ENCODE measurements around the gene ZAP70.
A peak's percentile ranks its signal among the peaks of the same experiment; 100 is the strongest.

ZAP70 gene

GRCh38 chr2:97734061-97735051 lies 21.0 kb downstream of the ZAP70 start:
- DNase-seq (ENCODE audit: low spot score) = no peak

GRCh38 chr2:97735161-97735561 lies 21.8 kb downstream of the ZAP70 start:
- DNase-seq (ENCODE audit: low spot score) = no peak

GRCh38 chr2:97736185-97736584 lies 22.8 kb downstream of the ZAP70 start:
- no peak for DNase-seq (ENCODE audit: low spot score)

GRCh38 chr2:97736608-97737330 lies 23.4 kb downstream of the ZAP70 start:
- DNase-seq (ENCODE audit: low spot score) = no peak

- no peak for DNase-seq (ENCODE audit: low spot score)
These were observed 24.2 kb downstream of the ZAP70 start for GRCh38 chr2:97737421-97738178.

- no peak for DNase-seq (ENCODE audit: low spot score)
These were observed 25.0 kb downstream of the ZAP70 start for GRCh38 chr2:97738179-97739019.

- DNase-seq (ENCODE audit: low spot score) = no peak
These were observed 25.9 kb downstream of the ZAP70 start for GRCh38 chr2:97739020-97739892.

GRCh38 chr2:97739893-97740245 lies 26.5 kb downstream of the ZAP70 start:
- no peak for DNase-seq (ENCODE audit: low spot score)

- peak; percentile 49 for DNase-seq (ENCODE audit: low spot score)
These were observed 27.3 kb downstream of the ZAP70 start for GRCh38 chr2:97740590-97741182.

- DNase-seq (ENCODE audit: low spot score) = no peak
These were observed 27.9 kb downstream of the ZAP70 start for GRCh38 chr2:97741251-97741650.

GRCh38 chr2:97741686-97742085 lies 28.3 kb downstream of the ZAP70 start:
- no peak for DNase-seq (ENCODE audit: low spot score)

- DNase-seq (ENCODE audit: low spot score) = peak; percentile 9
These were observed 29.0 kb downstream of the ZAP70 start for GRCh38 chr2:97742381-97742847.

GRCh38 chr2:97743913-97744312 lies 30.5 kb downstream of the ZAP70 start:
- DNase-seq (ENCODE audit: low spot score) = no peak

- peak; percentile 3 for DNase-seq (ENCODE audit: low spot score)
These were observed 32.2 kb downstream of the ZAP70 start for GRCh38 chr2:97745474-97746174.

- DNase-seq (ENCODE audit: low spot score) = no peak
These were observed 33.9 kb downstream of the ZAP70 start for GRCh38 chr2:97747285-97747684.

- DNase-seq (ENCODE audit: low spot score) = no peak
These were observed 34.3 kb downstream of the ZAP70 start for GRCh38 chr2:97747716-97748115.

- no peak for DNase-seq (ENCODE audit: low spot score)
These were observed 36.2 kb downstream of the ZAP70 start for GRCh38 chr2:97749581-97749980.

GRCh38 chr2:97750017-97750416 lies 36.6 kb downstream of the ZAP70 start:
- DNase-seq (ENCODE audit: low spot score) = no peak

GRCh38 chr2:97751752-97752151 lies 38.4 kb downstream of the ZAP70 start:
- peak; percentile 3 for DNase-seq (ENCODE audit: low spot score)

Measured in kidney tubule cell (primary cell).